GM12878 (cell line): ENCODE data around the gene C1orf50. TPM values are rescaled to one million over a fixed set of nuclear protein-coding genes. Genes with fewer than 3 reads are reported as not detected.
"Not testable (repeated sequence)": the region's sequence is repeated elsewhere in the genome, so short reads cannot be mapped to it uniquely, and the experiment has no call there.

Experiments
- ATAC-seq: fragments of 200-7000 bp; cut with Tn5 transposase; 3 replicates; pipeline ENCODE4 v1.9.1; 2020; ENCODE audit warnings: mild to moderate bottlenecking, moderate library complexity
- BruUV-seq: library from RNA; stranded (reverse); fragments of 400-500 nt; replicated peaks from 2 replicates; lab custom pipeline; 2021; lab: Mats Ljungman, UMichigan
- CTCF ChIA-PET: fragments of 300-600 bp; sonication (Branson Sonifier 250); formaldehyde crosslinking; extraction: SDS; loops from one replicate; lab custom pipeline; 2021; ENCODE audit warnings: inconsistent platforms; lab: Yijun Ruan, JAX
- POLR2A ChIA-PET: fragments of 350-600 bp; formaldehyde crosslinking; extraction: SDS; loops from one replicate; lab custom pipeline; 2021; ENCODE audit warnings: inconsistent platforms; lab: Charles Lee
- RAD21 ChIA-PET: fragments of 300-600 bp; sonication (Branson Sonifier 250); formaldehyde crosslinking; loops from one replicate; lab custom pipeline; 2023; ENCODE audit warnings: antibody characterized with exemption; ENCODE audit not compliant: unreplicated experiment; lab: Charles Lee
- SMC1A ChIA-PET: fragments of 300-600 bp; sonication (Branson Sonifier 250); formaldehyde crosslinking; loops from one replicate; lab custom pipeline; 2023; ENCODE audit not compliant: unreplicated experiment, uncharacterized antibody; lab: Charles Lee
- DNase-seq: peaks from one replicate; pipeline ENCODE4 v3.0.0-alpha.2; 2011; ENCODE audit warnings: low read depth, low spot score
- FAIRE-seq: peaks from 3 replicates; lab custom pipeline; 2011; peaks lifted over from hg19 to GRCh38; lab: Jason Lieb, UNC
- H2AFZ ChIP-seq: 2 replicates; pipeline ENCODE4 v1.6.0; 2011; ENCODE audit warnings: low read depth, low read length, control low read depth; ENCODE audit not compliant: control insufficient read depth
- H3K27ac ChIP-seq: 2 replicates; pipeline ENCODE4 v1.5.1; 2011; ENCODE audit warnings: control low read depth; ENCODE audit not compliant: control insufficient read depth, insufficient read depth
- H3K27me3 ChIP-seq, 2 experiments: replicated peaks in 1 of 2; 2 replicates each; pipeline versions ENCODE4 v1.6.0 to v1.6.1; 2011; ENCODE audit warnings: low read length in 1 of 2; ENCODE audit not compliant: control insufficient read depth in 2 of 2, insufficient read depth in 2 of 2
- H3K36me3 ChIP-seq, 2 experiments: 2 replicates each; pipeline ENCODE4 v1.5.1; 2011; ENCODE audit warnings: low read length in 1 of 2; ENCODE audit not compliant: control insufficient read depth in 2 of 2, insufficient read depth in 2 of 2
- H3K4me1 ChIP-seq: 2 replicates; pipeline ENCODE4 v1.6.1; 2011; ENCODE audit warnings: mild to moderate bottlenecking, low read length, moderate library complexity, mixed read lengths; ENCODE audit not compliant: control insufficient read depth, insufficient read depth
- H3K4me2 ChIP-seq: 2 replicates; pipeline ENCODE4 v1.6.0; 2011; ENCODE audit warnings: control low read depth; ENCODE audit not compliant: control insufficient read depth, insufficient read depth
- H3K4me3 ChIP-seq: fragments of 200-600 bp; sonication (generic); 2 replicates; pipeline ENCODE4 v1.5.1; 2016
- H3K79me2 ChIP-seq: 2 replicates; pipeline ENCODE4 v1.6.0; 2011; ENCODE audit warnings: low read length; ENCODE audit not compliant: control insufficient read depth, insufficient read depth
- H3K9ac ChIP-seq: 2 replicates; pipeline ENCODE4 v1.8.0; 2011; ENCODE audit warnings: low read length, control low read depth, mixed read lengths; ENCODE audit not compliant: control insufficient read depth, insufficient read depth
- H3K9me3 ChIP-seq: replicated peaks from 3 replicates; pipeline ENCODE4 v1.5.1; 2011; ENCODE audit warnings: mild to moderate bottlenecking, low read length; ENCODE audit not compliant: control insufficient read depth, insufficient read depth
- H4K20me1 ChIP-seq: 2 replicates; pipeline ENCODE4 v1.6.0; 2011; ENCODE audit not compliant: control insufficient read depth, insufficient read depth
- KDM1A ChIP-seq: fragments of 200-600 bp; sonication (generic); IDR thresholded peaks from 2 replicates; pipeline ENCODE4 v1.6.1; 2016; ENCODE audit warnings: borderline replicate concordance
- SP1 ChIP-seq: IDR thresholded peaks from one replicate; pipeline ENCODE4 v1.6.1; 2011; ENCODE audit warnings: low read depth, low read length
- ZZZ3 ChIP-seq: IDR thresholded peaks from 2 replicates; pipeline ENCODE4 v1.6.1; 2011; ENCODE audit warnings: low read depth; ENCODE audit not compliant: control insufficient read depth, insufficient read length
- WGBS: methylation state at CpG from one replicate; pipeline ENCODE4 v1.1.6; 2016; ENCODE audit warnings: low lambda C conversion rate; ENCODE audit not compliant: insufficient replicate concordance, insufficient coverage; ENCODE audit errors: missing lambda C conversion rate; 5-methylcytosine and 5-hydroxymethylcytosine counted together
- in situ Hi-C: fragments of 300-500 bp; cut with MboI; formaldehyde crosslinking; loops from 9 replicates; pipeline ENCODE4 v1.14.3; 2018; ENCODE audit warnings: mixed read lengths
- intact Hi-C: fragments of 100-400 bp; cut with micrococcal nuclease; formaldehyde crosslinking; loops from one replicate; pipeline ENCODE4 v1.14.2; 2022; ENCODE audit not compliant: unreplicated experiment
- polyA plus RNA-seq, 11 experiments: library from polyadenylated mRNA; depleted of rRNA in 4 of 11; unstranded in 6 of 11; stranded (reverse) in 5 of 11; fragments of >200 nt; fragmentation: Nextera tagmentation in 4 of 11; fragmentation: Illumina TruSeq in 1 of 11; extraction: Ambion mirVana in 4 of 11; extraction: Trizol in 1 of 11; gene quantifications; 1 replicate in 1 of 11; 2 replicates in 10 of 11; pipeline versions ENCODE4 v1.2.1 to v1.2.3, GENCODE V29; 2011 to 2016; ENCODE audit warnings: inconsistent platforms in 2 of 11, missing spikeins in 2 of 11, low read depth in 1 of 11
- total RNA-seq, 4 experiments: library from RNA; depleted of rRNA in 3 of 4; stranded (reverse); fragments of >200 nt in 3 of 4; fragmentation: Illumina TruSeq in 1 of 4; extraction: Trizol in 1 of 4; gene quantifications; 2 replicates each; pipeline versions ENCODE4 v1.2.1 to v1.2.3, GENCODE V29; 2013 to 2021
- TF ChIP-seq, protein P1 (sequence below): IDR thresholded peaks from 2 replicates; pipeline ENCODE4 v1.6.1; 2012; ENCODE audit warnings: improper control_type of control experiment, low read depth, low read length; ENCODE audit not compliant: insufficient replicate concordance
- TF ChIP-seq, protein P2 (sequence below): IDR thresholded peaks from 2 replicates; pipeline ENCODE4 v1.6.1; 2011; ENCODE audit warnings: borderline replicate concordance, low read depth, mild to moderate bottlenecking, moderate library complexity, mixed read lengths, low read length; ENCODE audit not compliant: insufficient read depth; ENCODE audit errors: extremely low read length

C1orf50 gene
- total and polyA plus RNA-seq, 10 of the 15 experiments (the other 5 are each of a cell fraction or from before 2014, with no cell fraction given): 1.2 to 10.7 (median 6.7) TPM

DNA sequence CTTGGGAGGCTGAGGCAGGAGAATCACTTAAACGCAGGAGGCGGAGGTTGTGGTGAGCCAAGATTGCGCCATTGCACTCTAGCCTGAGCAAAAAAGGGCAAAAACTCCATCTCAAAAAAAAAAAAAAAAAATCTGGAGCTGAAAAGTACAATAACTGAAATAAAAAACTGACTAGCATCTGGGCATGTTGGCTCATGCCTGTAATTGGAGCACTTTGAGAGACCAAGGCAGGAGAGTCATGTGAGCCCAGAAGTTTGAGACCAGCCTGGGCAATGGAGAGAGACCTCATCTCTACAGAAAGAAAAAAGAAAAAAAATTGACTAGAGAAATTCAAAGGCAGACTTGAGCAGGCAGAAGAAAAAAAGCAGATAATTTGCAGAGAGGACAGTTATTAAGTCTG is 45.1 kb upstream of the C1orf50 start (continued):
- TF ChIP-seq, protein P1, sequence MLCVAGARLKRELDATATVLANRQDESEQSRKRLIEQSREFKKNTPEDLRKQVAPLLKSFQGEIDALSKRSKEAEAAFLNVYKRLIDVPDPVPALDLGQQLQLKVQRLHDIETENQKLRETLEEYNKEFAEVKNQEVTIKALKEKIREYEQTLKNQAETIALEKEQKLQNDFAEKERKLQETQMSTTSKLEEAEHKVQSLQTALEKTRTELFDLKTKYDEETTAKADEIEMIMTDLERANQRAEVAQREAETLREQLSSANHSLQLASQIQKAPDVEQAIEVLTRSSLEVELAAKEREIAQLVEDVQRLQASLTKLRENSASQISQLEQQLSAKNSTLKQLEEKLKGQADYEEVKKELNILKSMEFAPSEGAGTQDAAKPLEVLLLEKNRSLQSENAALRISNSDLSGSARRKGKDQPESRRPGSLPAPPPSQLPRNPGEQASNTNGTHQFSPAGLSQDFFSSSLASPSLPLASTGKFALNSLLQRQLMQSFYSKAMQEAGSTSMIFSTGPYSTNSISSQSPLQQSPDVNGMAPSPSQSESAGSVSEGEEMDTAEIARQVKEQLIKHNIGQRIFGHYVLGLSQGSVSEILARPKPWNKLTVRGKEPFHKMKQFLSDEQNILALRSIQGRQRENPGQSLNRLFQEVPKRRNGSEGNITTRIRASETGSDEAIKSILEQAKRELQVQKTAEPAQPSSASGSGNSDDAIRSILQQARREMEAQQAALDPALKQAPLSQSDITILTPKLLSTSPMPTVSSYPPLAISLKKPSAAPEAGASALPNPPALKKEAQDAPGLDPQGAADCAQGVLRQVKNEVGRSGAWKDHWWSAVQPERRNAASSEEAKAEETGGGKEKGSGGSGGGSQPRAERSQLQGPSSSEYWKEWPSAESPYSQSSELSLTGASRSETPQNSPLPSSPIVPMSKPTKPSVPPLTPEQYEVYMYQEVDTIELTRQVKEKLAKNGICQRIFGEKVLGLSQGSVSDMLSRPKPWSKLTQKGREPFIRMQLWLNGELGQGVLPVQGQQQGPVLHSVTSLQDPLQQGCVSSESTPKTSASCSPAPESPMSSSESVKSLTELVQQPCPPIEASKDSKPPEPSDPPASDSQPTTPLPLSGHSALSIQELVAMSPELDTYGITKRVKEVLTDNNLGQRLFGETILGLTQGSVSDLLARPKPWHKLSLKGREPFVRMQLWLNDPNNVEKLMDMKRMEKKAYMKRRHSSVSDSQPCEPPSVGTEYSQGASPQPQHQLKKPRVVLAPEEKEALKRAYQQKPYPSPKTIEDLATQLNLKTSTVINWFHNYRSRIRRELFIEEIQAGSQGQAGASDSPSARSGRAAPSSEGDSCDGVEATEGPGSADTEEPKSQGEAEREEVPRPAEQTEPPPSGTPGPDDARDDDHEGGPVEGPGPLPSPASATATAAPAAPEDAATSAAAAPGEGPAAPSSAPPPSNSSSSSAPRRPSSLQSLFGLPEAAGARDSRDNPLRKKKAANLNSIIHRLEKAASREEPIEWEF: no peak
- TF ChIP-seq, protein P2, sequence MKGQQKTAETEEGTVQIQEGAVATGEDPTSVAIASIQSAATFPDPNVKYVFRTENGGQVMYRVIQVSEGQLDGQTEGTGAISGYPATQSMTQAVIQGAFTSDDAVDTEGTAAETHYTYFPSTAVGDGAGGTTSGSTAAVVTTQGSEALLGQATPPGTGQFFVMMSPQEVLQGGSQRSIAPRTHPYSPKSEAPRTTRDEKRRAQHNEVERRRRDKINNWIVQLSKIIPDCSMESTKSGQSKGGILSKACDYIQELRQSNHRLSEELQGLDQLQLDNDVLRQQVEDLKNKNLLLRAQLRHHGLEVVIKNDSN: no peak
- TF ChIP-seq ZZZ3 (no peak), KDM1A (no peak), SP1 (no peak)

DNA sequence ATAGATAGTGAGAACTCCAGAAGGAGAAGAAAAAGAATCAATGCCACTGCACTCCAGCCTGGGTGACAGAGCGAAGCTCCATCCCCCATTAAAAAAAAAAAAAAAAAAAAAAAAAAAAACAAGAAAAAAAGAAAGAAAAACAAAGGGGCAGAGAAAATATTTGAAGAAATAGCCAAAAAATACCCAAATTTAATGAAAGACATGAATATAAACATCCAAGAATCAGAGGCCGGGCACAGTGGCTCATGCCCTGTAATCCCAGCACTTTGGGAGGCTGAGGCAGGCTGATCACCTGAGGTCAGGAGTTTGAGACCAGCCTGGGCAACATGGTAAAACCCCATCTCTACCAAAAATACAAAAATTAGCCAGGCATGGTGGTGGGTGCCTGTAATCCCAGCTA is 44.6 kb upstream of the C1orf50 start:
- H3K9me3 ChIP-seq, H3K4me1 ChIP-seq, H3K4me3 ChIP-seq, RAD21 ChIA-PET, DNase-seq, H4K20me1 ChIP-seq, H3K27me3 ChIP-seq, ATAC-seq, H2AFZ ChIP-seq, H3K4me2 ChIP-seq, FAIRE-seq, in situ Hi-C loops, BruUV-seq, H3K27ac ChIP-seq, H3K79me2 ChIP-seq, H3K9ac ChIP-seq, intact Hi-C loops, H3K36me3 ChIP-seq: not testable (repeated sequence)
- WGBS: 100% methylated on average over 2 of the region's 2 CpGs
- POLR2A ChIA-PET: interaction anchor here (0.7 kb wide), 1 partner anchor 131 kb away, joined by 6 read pairs; no protein-coding TSS in a partner anchor
- SMC1A ChIA-PET: interaction anchor here (1.0 kb wide), 1 partner anchor 13 kb away, joined by 3 read pairs; no protein-coding TSS in a partner anchor
- CTCF ChIA-PET: interaction anchor here (0.7 kb wide), 1 partner anchor 60 kb away, joined by 4 read pairs; no protein-coding TSS in a partner anchor
